Measurements from ENCODE around the gene STK39.
"Not testable (repeated sequence)": the region's sequence is repeated elsewhere in the genome, so short reads cannot be mapped to it uniquely, and the experiment has no call there.

The STK39 gene

GRCh38 chr2:168134485-168134884, 112.9 kb downstream of the STK39 start:
- no peak for DNase-seq

GRCh38 chr2:168132389-168132788, 115.0 kb downstream of the STK39 start:
- DNase-seq: no peak

- no peak for DNase-seq
Measured at GRCh38 chr2:168130346-168130745, 117.0 kb downstream of the STK39 start.

GRCh38 chr2:168127371-168127770, 120.0 kb downstream of the STK39 start:
- peak in 1 of 2 experiments; percentile 41 for DNase-seq

- not testable (repeated sequence) for DNase-seq
Measured at GRCh38 chr2:168122210-168122609, 125.2 kb downstream of the STK39 start.

- no peak for DNase-seq
Measured at GRCh38 chr2:168120730-168121129, 126.7 kb downstream of the STK39 start.

GRCh38 chr2:168120310-168120709, 127.1 kb downstream of the STK39 start:
- DNase-seq: no peak

- peak in 1 of 2 experiments; percentile 14 for DNase-seq
Measured at GRCh38 chr2:168119515-168120141, 127.8 kb downstream of the STK39 start.

GRCh38 chr2:168118733-168119514, 128.5 kb downstream of the STK39 start:
- DNase-seq: peak in 1 of 2 experiments; percentile 18

GRCh38 chr2:168116448-168116847, 130.9 kb downstream of the STK39 start:
- no peak for DNase-seq

GRCh38 chr2:168114619-168115018, 132.8 kb downstream of the STK39 start:
- DNase-seq: no peak

GRCh38 chr2:168114040-168114439, 133.4 kb downstream of the STK39 start:
- DNase-seq: no peak

- no peak for DNase-seq
Measured at GRCh38 chr2:168107322-168107721, 140.1 kb downstream of the STK39 start.

- DNase-seq: no peak
Measured at GRCh38 chr2:168105127-168105683, 142.2 kb downstream of the STK39 start.

- DNase-seq: no peak
Measured at GRCh38 chr2:168097431-168097830, 150.0 kb downstream of the STK39 start.

GRCh38 chr2:168096158-168096557, 151.2 kb downstream of the STK39 start:
- DNase-seq: no peak

GRCh38 chr2:168091986-168092385, 155.4 kb downstream of the STK39 start:
- no peak for DNase-seq

- DNase-seq: no peak
Measured at GRCh38 chr2:168090366-168091135, 156.8 kb downstream of the STK39 start.

GRCh38 chr2:168089200-168089599, 158.2 kb downstream of the STK39 start:
- DNase-seq: no peak

GRCh38 chr2:168087401-168087800, 160.0 kb downstream of the STK39 start:
- no peak for DNase-seq

GRCh38 chr2:168086851-168087250, 160.5 kb downstream of the STK39 start:
- no peak for DNase-seq

- DNase-seq: no peak
Measured at GRCh38 chr2:168085801-168086361, 161.5 kb downstream of the STK39 start.

- DNase-seq: no peak
Measured at GRCh38 chr2:168084288-168084687, 163.1 kb downstream of the STK39 start.
